Measurements from ENCODE around the gene DHFR2. TPM values are rescaled to one million over a fixed set of nuclear protein-coding genes. Genes with fewer than 3 reads are reported as not detected.

The DHFR2 gene
- total RNA-seq, 4 donors from 2014 or later = 1.2 to 2.1 (median 1.4) TPM

DNA sequence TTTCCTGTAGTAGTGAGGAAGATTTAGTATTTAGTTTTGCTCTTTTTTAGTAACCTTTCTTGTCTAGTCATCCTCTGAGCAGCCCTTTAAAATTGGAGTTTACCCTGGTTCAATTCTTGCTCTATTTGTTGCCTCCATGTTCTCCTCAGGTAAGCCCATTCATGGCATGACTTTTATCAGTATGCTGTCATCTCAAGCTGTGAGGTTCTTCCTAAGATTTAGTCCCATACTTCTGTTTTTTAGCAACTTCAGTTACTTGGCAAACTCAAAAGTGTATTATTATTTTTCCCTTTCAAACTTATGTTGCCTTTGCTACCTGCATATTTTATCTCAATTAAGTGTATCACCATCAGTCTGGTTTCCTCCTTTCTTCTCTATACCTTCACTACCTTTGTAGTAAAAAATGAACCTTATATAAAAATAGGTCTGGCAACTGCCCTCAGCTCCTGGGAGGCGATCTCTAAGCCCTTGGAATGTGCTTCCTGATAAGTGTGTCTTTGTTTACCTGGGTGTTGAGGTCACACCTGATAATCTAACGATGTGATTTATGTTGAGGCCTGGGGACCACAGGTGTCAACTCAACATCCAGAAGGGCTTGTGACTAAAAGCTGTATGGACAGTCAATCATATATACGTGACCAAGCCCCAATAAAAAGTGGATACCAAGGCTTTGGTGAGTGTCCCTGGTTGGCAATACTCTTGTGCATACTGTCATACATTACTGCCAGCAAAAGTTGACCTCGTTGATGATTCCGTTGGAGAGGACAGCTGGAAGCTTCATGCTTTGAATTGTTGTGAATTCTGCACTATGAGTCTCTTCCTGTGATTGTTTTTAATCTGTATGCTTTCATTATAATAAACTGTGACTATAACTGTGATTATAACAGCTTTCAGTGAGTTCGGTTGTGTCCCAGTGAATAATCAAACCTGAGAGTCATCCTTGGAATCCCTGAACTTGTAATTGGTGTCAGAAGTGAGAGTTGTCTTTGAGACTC lies 4.1 kb upstream of the DHFR2 start:
- no peak for ATAC-seq
- Histone ChIP-seq H3K27me3 (no peaks in the 10 kb centered on the region), H3K4me3 (no peak overlapping the region), H3K36me3 (no peaks in the 10 kb centered on the region), H3K4me1 (peaks cover 8 to 11% of the 10 kb centered on the region in 2 donors), H3K9me3 (no peaks in the 10 kb centered on the region), H3K27ac (no peak overlapping the region)
- intact Hi-C loops (cut with DNase I; ENCODE audit: low total_unique reads) (no loop called here), in situ Hi-C loops (cut with MboI; ENCODE audit: low sequenced_read_pairs in 4 of 4) (loop anchor here in 2 of 4 donors (10.0 kb wide), 1 partner anchor 62 kb away; no protein-coding TSS in a partner anchor)
- TF ChIP-seq, protein P1, sequence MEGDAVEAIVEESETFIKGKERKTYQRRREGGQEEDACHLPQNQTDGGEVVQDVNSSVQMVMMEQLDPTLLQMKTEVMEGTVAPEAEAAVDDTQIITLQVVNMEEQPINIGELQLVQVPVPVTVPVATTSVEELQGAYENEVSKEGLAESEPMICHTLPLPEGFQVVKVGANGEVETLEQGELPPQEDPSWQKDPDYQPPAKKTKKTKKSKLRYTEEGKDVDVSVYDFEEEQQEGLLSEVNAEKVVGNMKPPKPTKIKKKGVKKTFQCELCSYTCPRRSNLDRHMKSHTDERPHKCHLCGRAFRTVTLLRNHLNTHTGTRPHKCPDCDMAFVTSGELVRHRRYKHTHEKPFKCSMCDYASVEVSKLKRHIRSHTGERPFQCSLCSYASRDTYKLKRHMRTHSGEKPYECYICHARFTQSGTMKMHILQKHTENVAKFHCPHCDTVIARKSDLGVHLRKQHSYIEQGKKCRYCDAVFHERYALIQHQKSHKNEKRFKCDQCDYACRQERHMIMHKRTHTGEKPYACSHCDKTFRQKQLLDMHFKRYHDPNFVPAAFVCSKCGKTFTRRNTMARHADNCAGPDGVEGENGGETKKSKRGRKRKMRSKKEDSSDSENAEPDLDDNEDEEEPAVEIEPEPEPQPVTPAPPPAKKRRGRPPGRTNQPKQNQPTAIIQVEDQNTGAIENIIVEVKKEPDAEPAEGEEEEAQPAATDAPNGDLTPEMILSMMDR (IDR thresholded peaks at IDR 0.05 in 4 of 5, conservative IDR thresholded peaks at IDR 0.05 in 1 of 5) = no peak
- no peak for TF ChIP-seq POLR2A (IDR thresholded peaks at IDR 0.05)
- DNase-seq = no peak

DNA sequence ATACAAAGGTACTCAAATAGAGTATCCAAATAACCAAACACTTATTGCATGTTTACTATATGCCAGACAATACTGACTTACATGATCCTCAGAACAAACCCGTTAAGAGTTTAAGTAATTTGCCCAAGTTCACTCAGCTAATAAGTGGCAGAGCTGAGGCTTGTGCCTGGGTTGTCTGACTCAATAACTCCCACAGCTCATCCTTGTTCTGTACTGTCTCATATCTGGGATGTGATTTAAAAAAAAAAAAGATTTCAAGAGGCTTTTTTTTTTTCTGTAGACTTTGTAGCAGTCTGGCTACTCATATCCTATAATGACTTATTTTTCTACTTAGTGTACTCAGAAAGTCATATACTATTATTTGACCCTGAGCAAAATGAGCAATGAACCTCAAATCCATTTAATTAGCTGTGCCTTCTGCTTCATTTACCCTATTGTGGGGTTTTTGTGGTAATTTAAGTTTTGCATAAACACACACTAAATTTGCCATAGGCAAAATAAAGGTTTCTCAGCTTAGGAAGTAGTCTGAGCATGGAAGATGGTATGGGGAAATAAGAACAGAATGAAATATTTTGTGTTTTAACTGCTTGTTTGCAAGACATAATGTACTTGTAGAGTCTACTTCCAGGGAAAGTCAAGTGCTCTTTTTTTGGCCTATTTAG lies 3.2 kb upstream of the DHFR2 start:
- in situ Hi-C loops (cut with MboI; ENCODE audit: low sequenced_read_pairs in 4 of 4) = loop anchor here in 2 of 4 donors (10.0 kb wide), 1 partner anchor 61 kb away; no protein-coding TSS in a partner anchor
- no peaks in the 10 kb centered on the region for H3K9me3 ChIP-seq
- no peaks in the 10 kb centered on the region for H3K27me3 ChIP-seq
- no peaks in the 10 kb centered on the region for H3K36me3 ChIP-seq
- no peak overlapping the region for H3K27ac ChIP-seq
- ATAC-seq (no peak), DNase-seq (no peak)
- H3K4me1 ChIP-seq = peaks cover 8 to 11% of the 10 kb centered on the region in 2 donors
- intact Hi-C loops (cut with DNase I; ENCODE audit: low total_unique reads) = no loop called here
- H3K4me3 ChIP-seq = no peak overlapping the region
- TF ChIP-seq, protein P1 (IDR thresholded peaks at IDR 0.05 in 4 of 5, conservative IDR thresholded peaks at IDR 0.05 in 1 of 5) = no peak
- TF ChIP-seq POLR2A (IDR thresholded peaks at IDR 0.05) = no peak

DNA sequence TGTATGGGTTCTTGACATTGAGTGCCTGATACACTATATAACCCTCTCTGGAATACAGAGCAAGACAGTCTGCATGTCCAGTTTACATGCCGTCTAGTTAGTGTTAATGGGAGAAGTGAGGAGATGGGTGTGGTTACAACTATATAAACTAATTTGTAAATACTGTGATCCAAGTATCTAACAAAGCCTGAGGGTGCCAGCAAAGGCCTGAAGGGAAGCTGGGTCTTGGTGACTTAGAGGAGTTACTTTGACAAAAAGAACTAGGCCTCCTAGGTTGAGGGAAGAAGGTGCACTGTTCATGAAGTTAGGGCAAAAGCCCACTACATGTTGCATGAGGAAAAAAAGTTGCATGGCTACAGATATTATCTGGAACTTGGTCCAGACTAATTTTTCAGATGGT lies 2.4 kb upstream of the DHFR2 start:
- DNase-seq = no peak
- Histone ChIP-seq H3K36me3 (no peaks in the 10 kb centered on the region), H3K4me3 (no peak overlapping the region), H3K27me3 (no peaks in the 10 kb centered on the region), H3K9me3 (no peaks in the 10 kb centered on the region), H3K4me1 (peaks cover 8 to 11% of the 10 kb centered on the region in 2 donors), H3K27ac (no peak overlapping the region)
- TF ChIP-seq POLR2A (IDR thresholded peaks at IDR 0.05) = no peak
- TF ChIP-seq, protein P1 (IDR thresholded peaks at IDR 0.05 in 4 of 5, conservative IDR thresholded peaks at IDR 0.05 in 1 of 5) = no peak
- in situ Hi-C loops (cut with MboI; ENCODE audit: low sequenced_read_pairs in 4 of 4) = loop anchor here in 2 of 4 donors (10.0 kb wide), 1 partner anchor 60 kb away; no protein-coding TSS in a partner anchor
- intact Hi-C loops (cut with DNase I; ENCODE audit: low total_unique reads) = no loop called here
- ATAC-seq = no peak

DNA sequence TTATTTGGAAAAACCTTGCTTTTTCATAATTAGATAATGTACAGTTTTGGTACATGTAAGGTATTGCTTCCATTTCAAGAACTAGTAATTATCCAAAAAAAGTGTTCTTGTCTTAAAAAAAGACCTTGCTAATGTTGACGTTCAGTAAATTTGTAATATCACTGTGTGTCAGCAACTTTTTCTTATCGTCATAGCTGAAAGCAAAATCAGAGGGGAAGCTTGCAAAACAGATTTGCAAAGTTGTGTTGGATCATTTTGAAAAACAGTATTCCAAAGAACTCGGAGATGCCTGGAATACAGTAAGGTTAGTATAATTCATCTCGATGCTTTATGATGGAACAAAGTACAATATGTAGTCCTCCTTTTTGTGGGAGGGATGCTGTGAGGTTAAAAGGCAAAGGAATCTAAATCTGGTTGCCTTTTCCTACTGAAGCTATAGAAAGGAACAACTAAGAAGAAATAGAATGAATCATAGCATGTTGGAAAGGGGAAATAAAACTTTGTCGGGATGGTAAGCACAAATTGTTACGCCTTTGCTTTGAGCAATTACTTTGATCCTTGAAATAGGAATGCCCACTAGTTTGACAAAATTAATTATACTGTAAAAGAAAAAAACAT lies 1.6 kb upstream of the DHFR2 start:
- Histone ChIP-seq H3K4me3 (peak overlapping the region in 1 of 4 donors; percentile 92), H3K36me3 (no peaks in the 10 kb centered on the region), H3K4me1 (peaks cover 8 to 11% of the 10 kb centered on the region in 2 donors), H3K27ac (no peak overlapping the region), H3K9me3 (no peaks in the 10 kb centered on the region), H3K27me3 (no peaks in the 10 kb centered on the region)
- in situ Hi-C loops (cut with MboI; ENCODE audit: low sequenced_read_pairs in 4 of 4) = loop anchor here in 2 of 4 donors (10.0 kb wide), 1 partner anchor 60 kb away; no protein-coding TSS in a partner anchor
- ATAC-seq = no peak
- intact Hi-C loops (cut with DNase I; ENCODE audit: low total_unique reads) = loop anchor here (5.0 kb wide), 1 partner anchor 82 kb away; the partner anchor contains the start of gene ARL13B
- DNase-seq = no peak
- TF ChIP-seq POLR2A (IDR thresholded peaks at IDR 0.05) = no peak
- TF ChIP-seq, protein P1 (IDR thresholded peaks at IDR 0.05 in 4 of 5, conservative IDR thresholded peaks at IDR 0.05 in 1 of 5) = no peak

All from gastrocnemius medialis (tissue), 4 donors.